ENCODE data around the gene FBXO30.

The FBXO30 gene

GRCh38 chr6:145752638-145753037 is 62.0 kb downstream of the FBXO30 start:
- H3K9ac ChIP-seq (ENCODE audit: low read depth, low read length): no peak overlapping the region

GRCh38 chr6:145749632-145750031 is 65.0 kb downstream of the FBXO30 start:
- no peaks in the 10 kb centered on the region for H3K36me3 ChIP-seq (ENCODE audit: insufficient read depth, low read length)
- no peak overlapping the region for H3K9ac ChIP-seq (ENCODE audit: low read depth, low read length)
- no peaks in the 10 kb centered on the region for H3K9me3 ChIP-seq (ENCODE audit: control insufficient read depth, insufficient read depth, low read length)
- no peaks in the 10 kb centered on the region for H3K4me1 ChIP-seq (ENCODE audit: insufficient read depth, low read length)

More at GRCh38 chr6:145752638-145753037, 62.0 kb downstream of the FBXO30 start:
- H3K9me3 ChIP-seq (ENCODE audit: control insufficient read depth, insufficient read depth, low read length): no peaks in the 10 kb centered on the region
- H3K4me1 ChIP-seq (ENCODE audit: insufficient read depth, low read length): no peaks in the 10 kb centered on the region; the same call in 1 of the 2 replicates
- H3K36me3 ChIP-seq (ENCODE audit: insufficient read depth, low read length): no peaks in the 10 kb centered on the region

- Histone ChIP-seq H3K9me3 (ENCODE audit: control insufficient read depth, insufficient read depth, low read length) (no peaks in the 10 kb centered on the region), H3K4me1 (ENCODE audit: insufficient read depth, low read length) (no peaks in the 10 kb centered on the region; the same call in 1 of the 2 replicates), H3K36me3 (ENCODE audit: insufficient read depth, low read length) (no peaks in the 10 kb centered on the region), H3K9ac (ENCODE audit: low read depth, low read length) (no peak overlapping the region)
Observed at GRCh38 chr6:145745861-145746260, 68.7 kb downstream of the FBXO30 start.

GRCh38 chr6:145744619-145745018 is 70.0 kb downstream of the FBXO30 start:
- no peaks in the 10 kb centered on the region; the same call in 1 of the 2 replicates for H3K4me1 ChIP-seq (ENCODE audit: insufficient read depth, low read length)
- no peaks in the 10 kb centered on the region for H3K9me3 ChIP-seq (ENCODE audit: control insufficient read depth, insufficient read depth, low read length)
- no peaks in the 10 kb centered on the region for H3K36me3 ChIP-seq (ENCODE audit: insufficient read depth, low read length)
- no peak overlapping the region for H3K9ac ChIP-seq (ENCODE audit: low read depth, low read length)
